Adrenal gland (tissue), 12 donors: Measurements from ENCODE around the gene PLA2G4D. TPM values are rescaled to one million over a fixed set of nuclear protein-coding genes. Genes with fewer than 3 reads are reported as not detected.

ENCODE experiments used
- DNase-seq, 7 donors: peaks; one replicate each; pipeline ENCODE4 v3.0.0-alpha.2; 2019 to 2020
- H3K27ac ChIP-seq, 5 donors: fragments of 200-600 bp; sonication (generic) in 4 of 5; 1 replicate in 3 of 5; 2 replicates in 2 of 5; pipeline versions ENCODE4 v1.5.1 to v1.8.0; 2016 to 2020; ENCODE audit warnings: mild to moderate bottlenecking in 1 of 5
- H3K27me3 ChIP-seq: fragments of 200-600 bp; 2 replicates; pipeline ENCODE4 v1.8.0; 2021
- H3K36me3 ChIP-seq, 2 donors: fragments of 200-600 bp; replicated peaks in 1 of 2; 1 replicate in 1 of 2; 2 replicates in 1 of 2; pipeline versions ENCODE4 v1.5.1 to v1.8.0; 2018 to 2022
- H3K4me1 ChIP-seq, 2 donors: fragments of 200-600 bp; replicated peaks in 1 of 2; 1 replicate in 1 of 2; 2 replicates in 1 of 2; pipeline versions ENCODE4 v1.5.1 to v1.8.0; 2018 to 2021
- H3K4me3 ChIP-seq, 4 donors: fragments of 200-600 bp; sonication (generic) in 3 of 4; one replicate each; pipeline ENCODE4 v1.5.1; 2016 to 2018
- H3K9me3 ChIP-seq, 3 donors: fragments of 200-600 bp; sonication (generic) in 1 of 3; replicated peaks in 1 of 3; 1 replicate in 2 of 3; 2 replicates in 1 of 3; pipeline versions ENCODE4 v1.5.1 to v1.8.0; 2016 to 2021
- CTCF ChIP-seq, 6 experiments: fragments of 450-650 bp in 4 of 6; fragments of 200-600 bp in 2 of 6; sonication (generic) in 1 of 6; IDR thresholded peaks; 1 replicate in 5 of 6; 2 replicates in 1 of 6; pipeline versions ENCODE4 v1.5.1 to v1.8.0; 2016 to 2021; ENCODE audit warnings: antibody characterized with exemption in 6 of 6, mild to moderate bottlenecking in 2 of 6, moderate library complexity in 1 of 6
- POLR2A ChIP-seq, 2 donors: fragments of 450-650 bp; IDR thresholded peaks; one replicate each; pipeline ENCODE4 v1.6.1; 2017; ENCODE audit warnings: antibody characterized with exemption in 2 of 2, mild to moderate bottlenecking in 2 of 2, moderate library complexity in 1 of 2
- WGBS, 4 donors: extraction: QIAGEN DNeasy Blood & Tissue Kit in 2 of 4; methylation state at CpG; one replicate each; pipeline versions ENCODE4 v1.1.5 to v1.1.7; 2013 to 2017; 5-methylcytosine and 5-hydroxymethylcytosine counted together
- intact Hi-C, 2 donors: fragments of 100-400 bp; cut with DNase I; formaldehyde crosslinking; loops; one replicate each; pipeline versions ENCODE4 v1.14.1 to v1.15.0; 2022 to 2023
- polyA plus RNA-seq, 3 donors: library from polyadenylated mRNA; stranded (reverse); fragments of 200-250 nt in 2 of 3; fragments of 350-450 nt in 1 of 3; fragmentation: Illumina TruSeq in 1 of 3; extraction: RNeasy Lipid Tissue Mini Kit (QIAGEN cat#74804) in 1 of 3; gene quantifications; one replicate each; pipeline ENCODE4 v1.2.3, GENCODE V29; 2013 to 2014
- total RNA-seq, 9 donors: library from RNA; depleted of rRNA in 4 of 9; stranded (reverse); fragments of >200 nt in 4 of 9; fragments of 120-200 nt in 1 of 9; fragmentation: NEBNext Ultra II Directional in 1 of 9; extraction: Animal tissue kit (Norgen Biotek cat#: 25700) in 1 of 9; gene quantifications; one replicate each; pipeline versions ENCODE4 v1.1.0 to v1.2.4, GENCODE V29; 2013 to 2023
- donor health status: healthy with polysubstance abuse.
- donor health status: Bipolar disorder and iron deficiency.
- donor health status: DM: yes; HTN: yes; CAD: no.
- donor health status: DM: no; HTN: no; CAD: no.
- donor health status: DM: no; HTN: no; CAD: no.
- donor health status: DM: yes; HTN: yes; CAD: no.

PLA2G4D gene
- total and polyA plus RNA-seq, 12 donors: 0.07 to 1.2 (median 0.23) TPM; not detected in 2

DNA sequence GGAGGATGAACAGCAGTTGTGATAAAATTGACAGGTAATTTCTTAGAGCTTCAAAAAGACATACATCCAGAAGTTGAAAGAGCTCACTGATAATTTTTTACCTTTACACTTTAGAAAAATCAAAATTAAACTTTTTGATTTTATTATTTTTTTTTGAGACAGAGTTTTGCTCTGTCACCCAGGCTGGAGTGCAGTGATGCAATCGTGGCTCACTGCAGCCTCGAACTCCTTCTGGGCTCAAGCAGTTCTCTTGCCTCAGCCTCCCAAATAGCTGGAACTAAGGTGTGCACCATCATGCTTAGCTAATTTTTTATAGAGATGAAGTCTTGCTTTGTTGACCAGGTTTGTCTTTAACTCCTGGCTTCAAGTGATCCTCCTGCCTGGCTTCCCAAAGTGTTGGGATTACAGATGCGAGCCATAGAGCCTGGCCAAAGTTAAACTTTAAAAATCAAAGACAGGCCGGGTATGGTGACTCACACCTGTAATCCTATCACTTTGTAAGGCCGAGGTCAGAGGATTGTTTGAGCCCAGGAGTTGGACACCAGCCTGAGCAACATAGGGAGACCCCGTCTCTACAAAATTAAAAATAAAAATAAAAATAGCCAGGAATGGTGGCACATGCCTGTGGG lies 40.4 kb upstream of the PLA2G4D start:
- intact Hi-C loops: loop anchor here (5.0 kb wide), 1 partner anchor 147 kb away; no protein-coding TSS in a partner anchor
- TF ChIP-seq POLR2A (IDR thresholded peaks at IDR 0.05) (no peak), CTCF (IDR thresholded peaks at IDR 0.05) (no peak)
- Histone ChIP-seq H3K4me3 (no peak overlapping the region), H3K27me3 (peaks cover 4% of the 10 kb centered on the region), H3K9me3 (no peaks in the 10 kb centered on the region), H3K27ac (no peak overlapping the region), H3K36me3 (no peaks in the 10 kb centered on the region), H3K4me1 (no peaks in the 10 kb centered on the region)
- 56 to 72% (median 62%) methylated on average over 6 of the region's 6 CpGs for WGBS, 4 donors
- no peak for DNase-seq

- Histone ChIP-seq H3K4me1 (no peaks in the 10 kb centered on the region), H3K27me3 (peaks cover 11% of the 10 kb centered on the region), H3K36me3 (no peaks in the 10 kb centered on the region), H3K9me3 (no peaks in the 10 kb centered on the region), H3K4me3 (no peak overlapping the region), H3K27ac (no peak overlapping the region)
- TF ChIP-seq CTCF (IDR thresholded peaks at IDR 0.05) (peak; percentile 28 to 56 (median 48)), POLR2A (IDR thresholded peaks at IDR 0.05) (no peak)
- intact Hi-C loops: no loop called here
- DNase-seq: peak in 5 of 7 donors; percentile 51 to 60 (median 54)
- WGBS, 4 donors: 62 to 75% (median 65%) methylated on average over 11 of the region's 11 CpGs
Observed at GRCh38 chr15:42133886-42134502, 39.6 kb upstream of the PLA2G4D start.

- peak in 1 of 7 donors; percentile 10 for DNase-seq
- Histone ChIP-seq H3K36me3 (no peaks in the 10 kb centered on the region), H3K4me1 (no peaks in the 10 kb centered on the region), H3K9me3 (no peaks in the 10 kb centered on the region), H3K27ac (no peak overlapping the region), H3K4me3 (no peak overlapping the region), H3K27me3 (peaks cover 13% of the 10 kb centered on the region)
- WGBS, 4 donors: 83 to 89% (median 87%) methylated on average over 4 of the region's 4 CpGs
- no peak for TF ChIP-seq POLR2A (IDR thresholded peaks at IDR 0.05)
- no peak for TF ChIP-seq CTCF (IDR thresholded peaks at IDR 0.05)
- intact Hi-C loops: no loop called here
Observed at GRCh38 chr15:42133356-42133755, 39.0 kb upstream of the PLA2G4D start.

GRCh38 chr15:42131826-42132806 lies 37.8 kb upstream of the PLA2G4D start:
- TF ChIP-seq CTCF (IDR thresholded peaks at IDR 0.05) (no peak), POLR2A (IDR thresholded peaks at IDR 0.05) (no peak)
- no peaks in the 10 kb centered on the region for H3K4me1 ChIP-seq
- no peaks in the 10 kb centered on the region for H3K9me3 ChIP-seq
- peak in 1 of 7 donors; percentile 24 for DNase-seq
- intact Hi-C loops: no loop called here
- 77 to 87% (median 82%) methylated on average over 8 to 9 of the region's 9 CpGs for WGBS, 4 donors
- H3K27me3 ChIP-seq: peaks cover 13% of the 10 kb centered on the region
- no peak overlapping the region for H3K4me3 ChIP-seq
- no peak overlapping the region for H3K27ac ChIP-seq
- H3K36me3 ChIP-seq: no peaks in the 10 kb centered on the region
